Thyroid gland (tissue), 4 donors: ENCODE measurements around the gene NADSYN1.

ENCODE experiments used
- POLR2A ChIP-seq, 2 donors: fragments of 450-650 bp; IDR thresholded peaks; one replicate each; pipeline ENCODE4 v1.6.1; 2017; ENCODE audit warnings: antibody characterized with exemption in 2 of 2, mild to moderate bottlenecking in 2 of 2, moderate library complexity in 1 of 2
- TF ChIP-seq, protein P1 (sequence below), 6 experiments: fragments of 200-600 bp in 3 of 6; fragments of 450-650 bp in 3 of 6; sonication (generic) in 3 of 6; IDR thresholded peaks; one replicate each; pipeline ENCODE4 v1.5.1; 2016 to 2019; ENCODE audit warnings: antibody characterized with exemption in 6 of 6, mild to moderate bottlenecking in 2 of 6, inconsistent platforms in 1 of 6, moderate library complexity in 1 of 6

GRCh38 chr11:71498091-71498490, 45.1 kb downstream of the NADSYN1 start:
- TF ChIP-seq, protein P1, sequence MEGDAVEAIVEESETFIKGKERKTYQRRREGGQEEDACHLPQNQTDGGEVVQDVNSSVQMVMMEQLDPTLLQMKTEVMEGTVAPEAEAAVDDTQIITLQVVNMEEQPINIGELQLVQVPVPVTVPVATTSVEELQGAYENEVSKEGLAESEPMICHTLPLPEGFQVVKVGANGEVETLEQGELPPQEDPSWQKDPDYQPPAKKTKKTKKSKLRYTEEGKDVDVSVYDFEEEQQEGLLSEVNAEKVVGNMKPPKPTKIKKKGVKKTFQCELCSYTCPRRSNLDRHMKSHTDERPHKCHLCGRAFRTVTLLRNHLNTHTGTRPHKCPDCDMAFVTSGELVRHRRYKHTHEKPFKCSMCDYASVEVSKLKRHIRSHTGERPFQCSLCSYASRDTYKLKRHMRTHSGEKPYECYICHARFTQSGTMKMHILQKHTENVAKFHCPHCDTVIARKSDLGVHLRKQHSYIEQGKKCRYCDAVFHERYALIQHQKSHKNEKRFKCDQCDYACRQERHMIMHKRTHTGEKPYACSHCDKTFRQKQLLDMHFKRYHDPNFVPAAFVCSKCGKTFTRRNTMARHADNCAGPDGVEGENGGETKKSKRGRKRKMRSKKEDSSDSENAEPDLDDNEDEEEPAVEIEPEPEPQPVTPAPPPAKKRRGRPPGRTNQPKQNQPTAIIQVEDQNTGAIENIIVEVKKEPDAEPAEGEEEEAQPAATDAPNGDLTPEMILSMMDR (IDR thresholded peaks at IDR 0.05) = no peak
- TF ChIP-seq POLR2A (IDR thresholded peaks at IDR 0.05) = no peak
